COR-L47 (cell line): ENCODE data around the gene SMIM3.
A peak's percentile ranks its signal among the peaks of the same experiment; 100 is the strongest.

Source experiments
- DNase-seq: peaks from one replicate; lab custom pipeline; 2025; lab: John Stamatoyannopoulos, UW

The SMIM3 gene

GRCh38 chr5:150765011-150765798 is 13.4 kb upstream of the SMIM3 start:
- DNase-seq = no peak

- DNase-seq = no peak
Observed at GRCh38 chr5:150765799-150766169, 12.8 kb upstream of the SMIM3 start.

GRCh38 chr5:150766251-150766650 is 12.3 kb upstream of the SMIM3 start:
- no peak for DNase-seq

- no peak for DNase-seq
Observed at GRCh38 chr5:150771034-150771795, 7.3 kb upstream of the SMIM3 start.

GRCh38 chr5:150774145-150774544 is 4.4 kb upstream of the SMIM3 start:
- DNase-seq = no peak

GRCh38 chr5:150777685-150778084 is 872 bp upstream of the SMIM3 start:
- DNase-seq = no peak

GRCh38 chr5:150778088-150778516 is 455 bp upstream of the SMIM3 start:
- DNase-seq = no peak

- no peak for DNase-seq
Observed at GRCh38 chr5:150779397-150780186, 1.0 kb downstream of the SMIM3 start.

GRCh38 chr5:150780187-150780692 is 1.7 kb downstream of the SMIM3 start:
- DNase-seq = no peak

- DNase-seq = no peak
Observed at GRCh38 chr5:150780816-150781221, 2.3 kb downstream of the SMIM3 start.

GRCh38 chr5:150781706-150782614 is 3.4 kb downstream of the SMIM3 start:
- DNase-seq = no peak

GRCh38 chr5:150782850-150783249 is 4.3 kb downstream of the SMIM3 start:
- DNase-seq = no peak

- DNase-seq = peak; percentile 92
Observed at GRCh38 chr5:150783422-150783928, 4.9 kb downstream of the SMIM3 start.

GRCh38 chr5:150785950-150786349 is 7.4 kb downstream of the SMIM3 start:
- DNase-seq = no peak

- DNase-seq = no peak
Observed at GRCh38 chr5:150786876-150787275, 8.3 kb downstream of the SMIM3 start.

GRCh38 chr5:150787656-150788055 is 9.1 kb downstream of the SMIM3 start:
- no peak for DNase-seq

- DNase-seq = no peak
Observed at GRCh38 chr5:150788977-150789376, 10.4 kb downstream of the SMIM3 start.

GRCh38 chr5:150789450-150789849 is 10.9 kb downstream of the SMIM3 start:
- DNase-seq = no peak

GRCh38 chr5:150789943-150790611 is 11.5 kb downstream of the SMIM3 start:
- DNase-seq = no peak

GRCh38 chr5:150791536-150791935 is 13.0 kb downstream of the SMIM3 start:
- DNase-seq = no peak
